WTC11 (cell line): ENCODE results near the gene GPI.

Source experiments
- CTCF ChIP-seq: fragments of 200-600 bp; IDR thresholded peaks from 2 replicates; pipeline ENCODE4 v1.8.0; 2022; ENCODE audit warnings: antibody characterized with exemption
- FOXJ3 ChIP-seq: sonication (generic); formaldehyde crosslinking; IDR thresholded peaks from 2 replicates; pipeline ENCODE4 v1.9.0; 2021; ENCODE audit warnings: missing genetic modification reagents, mild to moderate bottlenecking, borderline replicate concordance
- TF ChIP-seq, protein P1 (sequence below): sonication (generic); formaldehyde crosslinking; IDR thresholded peaks from 2 replicates; pipeline ENCODE4 v1.8.1; 2023; ENCODE audit warnings: mild to moderate bottlenecking, moderate library complexity, missing genetic modification reagents

DNA sequence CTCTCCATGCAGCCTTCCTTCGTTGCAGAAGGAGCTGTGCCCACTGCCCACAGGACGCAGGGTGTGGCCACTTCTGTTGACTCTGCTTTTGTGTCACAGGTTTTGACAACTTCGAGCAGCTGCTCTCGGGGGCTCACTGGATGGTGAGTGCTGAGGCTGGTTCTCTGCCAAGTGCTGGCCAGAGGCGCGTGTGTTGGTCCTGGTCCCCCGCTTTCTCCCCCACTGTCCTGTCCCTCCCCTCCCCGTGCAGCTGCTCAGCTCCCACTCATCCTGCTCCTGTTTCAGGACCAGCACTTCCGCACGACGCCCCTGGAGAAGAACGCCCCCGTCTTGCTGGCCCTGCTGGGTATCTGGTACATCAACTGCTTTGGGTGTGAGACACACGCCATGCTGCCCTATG is 28.6 kb downstream of the GPI start:
- TF ChIP-seq, protein P1, sequence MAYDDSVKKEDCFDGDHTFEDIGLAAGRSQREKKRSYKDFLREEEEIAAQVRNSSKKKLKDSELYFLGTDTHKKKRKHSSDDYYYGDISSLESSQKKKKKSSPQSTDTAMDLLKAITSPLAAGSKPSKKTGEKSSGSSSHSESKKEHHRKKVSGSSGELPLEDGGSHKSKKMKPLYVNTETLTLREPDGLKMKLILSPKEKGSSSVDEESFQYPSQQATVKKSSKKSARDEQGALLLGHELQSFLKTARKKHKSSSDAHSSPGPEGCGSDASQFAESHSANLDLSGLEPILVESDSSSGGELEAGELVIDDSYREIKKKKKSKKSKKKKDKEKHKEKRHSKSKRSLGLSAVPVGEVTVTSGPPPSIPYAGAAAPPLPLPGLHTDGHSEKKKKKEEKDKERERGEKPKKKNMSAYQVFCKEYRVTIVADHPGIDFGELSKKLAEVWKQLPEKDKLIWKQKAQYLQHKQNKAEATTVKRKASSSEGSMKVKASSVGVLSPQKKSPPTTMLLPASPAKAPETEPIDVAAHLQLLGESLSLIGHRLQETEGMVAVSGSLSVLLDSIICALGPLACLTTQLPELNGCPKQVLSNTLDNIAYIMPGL, result no peak
- TF ChIP-seq FOXJ3 (CRISPR knock-in tag) (no peak), CTCF (no peak)
